ENCODE results near the gene CAMK2A.

CAMK2A gene

GRCh38 chr5:150279330-150280020 is 10.1 kb downstream of the CAMK2A start:
- no peak for DNase-seq (ENCODE audit: low read depth in 3 of 3)

DNA sequence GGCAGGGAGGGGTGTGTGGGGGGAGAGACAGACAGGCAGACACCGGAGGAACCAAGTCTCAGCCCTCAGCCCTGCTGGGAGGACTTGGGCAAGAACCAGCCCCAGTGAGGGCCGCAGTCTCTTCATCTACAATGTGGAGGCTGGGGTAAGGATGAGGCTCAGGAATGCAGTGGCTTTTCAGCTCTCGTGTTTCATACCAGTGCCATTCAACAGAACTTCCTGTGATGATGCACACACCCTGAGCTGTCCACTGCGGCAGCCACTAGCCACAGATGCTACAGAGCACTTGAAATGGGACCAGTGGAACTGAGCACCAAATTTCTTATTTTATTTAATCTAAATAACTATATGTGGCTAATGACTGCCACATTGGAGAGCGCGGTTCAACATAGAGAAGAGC is 10.7 kb downstream of the CAMK2A start:
- DNase-seq (ENCODE audit: low read depth in 3 of 3): no peak

DNA sequence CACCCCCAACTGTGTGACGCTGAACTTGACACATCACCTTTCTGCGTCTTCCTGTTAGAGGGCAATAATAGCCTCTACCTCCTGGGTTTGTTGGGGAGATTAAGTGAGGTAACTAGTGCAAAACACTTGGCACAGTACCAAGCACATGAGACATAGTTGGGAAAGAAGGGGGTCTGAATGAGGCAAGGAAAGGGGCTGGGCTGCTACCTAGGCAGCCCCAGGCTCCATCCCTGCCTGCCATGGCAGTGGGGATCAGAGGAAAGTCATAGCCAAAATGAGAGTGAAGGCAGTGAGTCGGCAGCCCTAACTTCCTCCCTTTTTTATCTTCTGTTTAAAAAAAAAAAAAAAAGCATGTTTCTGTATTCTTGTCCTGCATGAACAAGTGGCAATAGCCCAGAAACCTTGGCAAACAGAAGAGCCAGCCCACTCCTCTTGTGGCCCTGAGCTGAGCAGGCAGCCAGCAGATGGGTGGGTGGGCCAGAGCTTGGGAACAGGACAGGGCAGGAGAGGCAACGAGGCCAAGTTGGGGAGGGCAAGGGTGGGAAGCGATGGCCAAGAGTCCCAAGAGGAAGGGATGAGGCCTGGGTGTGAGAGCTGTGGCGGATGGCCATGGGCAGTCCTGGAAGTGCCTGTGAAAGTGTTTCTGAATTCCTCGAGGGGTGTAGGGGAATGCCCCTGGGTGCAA is 11.4 kb downstream of the CAMK2A start:
- DNase-seq (ENCODE audit: low read depth in 3 of 3): no peak

DNA sequence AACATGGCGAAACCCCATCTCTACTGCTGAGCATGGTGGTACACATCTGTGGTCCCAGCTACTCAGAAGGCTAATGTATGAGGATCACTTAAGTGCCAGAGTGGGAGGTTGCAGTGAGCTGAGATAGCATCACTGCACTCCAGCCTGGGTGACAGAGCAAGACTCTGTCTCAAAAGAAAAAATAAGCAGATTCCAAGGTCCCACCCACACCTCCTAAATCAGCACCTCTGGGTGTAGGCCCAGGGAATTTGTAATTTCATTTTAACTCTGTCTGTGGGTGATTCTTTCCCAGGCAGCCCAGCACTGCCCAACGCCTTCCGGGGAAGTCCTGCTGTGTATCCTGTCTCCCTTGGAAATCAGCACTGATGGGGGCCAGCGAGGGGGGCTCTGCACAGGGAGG is 12.5 kb downstream of the CAMK2A start:
- DNase-seq (ENCODE audit: low read depth in 3 of 3): no peak

DNA sequence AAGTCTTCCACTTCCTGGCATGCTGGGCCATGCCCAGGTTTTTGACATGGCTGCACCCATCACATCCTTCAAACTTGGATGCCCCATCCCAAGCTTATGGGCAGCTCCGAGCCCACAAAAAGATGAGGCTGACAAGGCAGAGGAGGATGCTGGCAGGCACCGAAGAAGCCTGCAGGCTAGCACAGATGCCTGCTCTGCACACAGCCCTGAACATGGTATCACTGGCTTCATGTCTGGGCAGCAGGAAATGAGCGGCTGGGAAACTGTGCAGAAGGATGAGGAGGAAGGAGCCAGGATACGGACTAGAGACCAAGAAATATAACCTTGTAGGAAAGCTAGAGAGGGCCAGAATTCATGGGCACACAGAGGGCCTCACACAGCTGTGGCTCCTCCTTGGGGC is 14.8 kb downstream of the CAMK2A start:
- no peak for DNase-seq (ENCODE audit: low read depth in 3 of 3)

DNA sequence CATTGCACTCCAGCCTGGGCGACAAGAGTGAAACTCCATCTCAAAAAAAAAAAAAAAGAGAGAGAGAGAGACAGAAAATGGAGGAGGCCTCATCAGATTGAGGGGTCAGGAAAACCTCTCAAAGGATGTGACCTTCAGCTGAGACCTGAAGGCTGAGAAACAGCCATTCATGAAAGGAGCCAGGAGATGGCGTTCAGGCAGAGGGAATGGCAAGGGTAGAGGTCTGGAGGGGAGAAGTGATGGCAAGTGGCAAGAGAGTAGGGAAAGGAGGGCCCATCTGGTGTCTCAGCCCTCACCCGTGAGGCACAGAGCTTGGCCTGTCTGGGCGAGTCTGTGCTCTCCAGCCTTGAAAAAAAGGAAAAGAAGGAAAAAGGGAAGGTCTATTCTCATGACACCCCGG is 17.0 kb downstream of the CAMK2A start:
- DNase-seq (ENCODE audit: low read depth in 3 of 3): no peak

GRCh38 chr5:150271923-150272322 is 17.6 kb downstream of the CAMK2A start:
- no peak for DNase-seq (ENCODE audit: low read depth in 3 of 3)

DNA sequence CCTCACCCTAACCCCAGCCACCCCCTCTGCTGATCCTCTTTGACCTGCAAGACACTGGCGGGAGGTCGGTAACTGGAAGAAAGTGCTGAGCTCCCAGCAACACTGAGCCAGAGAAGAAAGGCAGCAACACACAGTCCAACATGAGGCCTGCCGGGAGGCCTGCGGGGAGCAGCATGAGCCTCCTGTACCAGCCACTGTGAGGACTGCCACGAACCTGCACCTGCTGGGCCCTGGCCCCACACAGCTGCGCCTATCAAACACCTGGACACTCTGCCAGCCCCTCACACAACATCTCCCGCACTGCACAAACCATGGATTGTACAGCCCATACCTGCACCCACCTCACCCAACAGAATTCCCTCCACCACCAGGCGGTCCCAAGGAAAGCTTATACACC is 18.3 kb downstream of the CAMK2A start:
- no peak for DNase-seq (ENCODE audit: low read depth in 3 of 3)

GRCh38 chr5:150270541-150271295 is 18.9 kb downstream of the CAMK2A start:
- no peak for DNase-seq (ENCODE audit: low read depth in 3 of 3)

GRCh38 chr5:150266871-150267291 is 22.7 kb downstream of the CAMK2A start:
- no peak for DNase-seq (ENCODE audit: low read depth in 3 of 3)

DNA sequence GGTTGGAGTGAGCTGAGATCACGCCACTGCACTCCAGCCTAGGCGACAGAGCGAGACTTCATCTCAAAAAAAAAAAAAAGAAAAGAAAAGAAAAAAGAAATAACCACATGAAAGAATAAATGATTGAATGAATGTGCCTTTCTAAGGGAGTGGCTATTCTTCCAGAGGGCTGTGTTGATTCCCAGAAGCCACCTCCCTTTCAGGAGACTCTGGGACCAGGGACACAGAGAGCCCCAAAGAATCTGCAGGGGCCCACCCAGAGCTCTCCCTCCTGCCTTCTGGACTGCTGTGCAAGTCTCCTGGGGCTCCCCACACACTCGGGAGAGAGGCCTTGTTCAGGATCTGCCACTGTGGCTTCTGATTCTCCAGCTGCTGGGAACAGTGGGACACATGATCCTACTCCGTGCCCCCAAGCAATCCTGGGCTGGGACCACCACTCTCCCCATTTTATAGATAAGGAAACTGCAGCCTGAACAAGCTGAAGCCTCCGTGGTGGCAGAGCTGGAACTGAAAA is 23.6 kb downstream of the CAMK2A start:
- no peak for DNase-seq (ENCODE audit: low read depth in 3 of 3)

DNA sequence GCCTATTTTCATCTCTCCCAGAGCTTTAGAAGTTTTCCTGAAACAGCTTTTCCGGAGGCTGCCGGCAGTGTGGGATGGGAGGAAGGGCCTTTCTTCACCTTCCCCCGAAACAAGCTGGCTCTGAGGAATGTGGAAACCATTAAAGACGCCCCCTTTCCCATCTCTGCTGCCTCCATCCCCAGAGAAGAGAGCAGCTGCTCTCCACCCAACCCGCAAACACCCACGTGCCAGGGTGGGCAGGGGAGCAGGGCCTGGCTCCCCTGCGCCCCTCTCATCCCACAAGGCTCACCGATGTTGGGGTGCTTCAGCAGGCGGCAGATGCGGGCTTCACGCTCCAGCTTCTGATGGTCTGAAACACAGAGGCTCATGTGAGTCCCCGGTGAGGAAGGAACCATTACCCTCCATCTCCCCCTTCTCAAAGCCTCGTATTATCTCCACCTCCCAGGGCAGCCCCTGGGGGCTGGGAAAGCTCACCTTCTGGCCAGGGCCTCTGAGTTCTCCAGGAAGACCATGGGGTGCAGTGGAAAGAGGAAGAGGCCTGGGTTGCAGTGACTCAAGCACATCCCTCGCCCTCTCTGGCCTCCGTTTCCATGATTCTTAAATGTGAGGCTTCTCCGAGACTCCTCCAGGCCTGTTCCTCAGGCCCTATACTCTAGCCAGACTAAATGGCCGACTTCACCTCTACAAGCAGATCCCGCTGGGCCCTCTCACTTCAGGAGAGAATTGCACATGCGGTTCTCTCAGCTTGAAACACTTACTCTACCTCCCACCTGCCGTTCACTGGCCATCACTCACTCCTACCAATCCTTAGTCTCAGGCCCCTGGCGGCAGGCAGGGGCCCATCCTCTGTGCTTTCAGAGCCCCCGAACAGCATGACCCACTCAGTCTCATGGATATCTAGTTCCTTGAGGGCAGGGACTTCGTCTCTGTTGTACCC is 24.6 kb downstream of the CAMK2A start:
- no peak for DNase-seq (ENCODE audit: low read depth in 3 of 3)

- no peak for DNase-seq (ENCODE audit: low read depth in 3 of 3)
Observed at GRCh38 chr5:150263801-150264621, 25.6 kb downstream of the CAMK2A start.

DNA sequence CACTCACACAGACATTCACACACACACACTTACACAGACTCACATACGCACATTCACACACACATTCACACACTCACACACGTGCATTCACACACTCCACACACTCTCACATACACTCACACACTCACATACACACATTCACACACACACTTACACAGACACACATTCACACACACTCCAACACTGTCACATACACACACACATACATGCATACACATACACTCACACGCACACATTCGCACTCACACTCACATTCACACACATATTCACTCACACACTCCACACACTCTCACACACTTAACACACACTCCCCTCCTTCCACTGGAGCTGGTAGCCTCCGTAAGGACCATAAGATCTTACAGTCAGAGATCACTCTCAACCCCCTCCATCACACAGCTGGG is 26.2 kb downstream of the CAMK2A start:
- no peak for DNase-seq (ENCODE audit: low read depth in 3 of 3)

DNA sequence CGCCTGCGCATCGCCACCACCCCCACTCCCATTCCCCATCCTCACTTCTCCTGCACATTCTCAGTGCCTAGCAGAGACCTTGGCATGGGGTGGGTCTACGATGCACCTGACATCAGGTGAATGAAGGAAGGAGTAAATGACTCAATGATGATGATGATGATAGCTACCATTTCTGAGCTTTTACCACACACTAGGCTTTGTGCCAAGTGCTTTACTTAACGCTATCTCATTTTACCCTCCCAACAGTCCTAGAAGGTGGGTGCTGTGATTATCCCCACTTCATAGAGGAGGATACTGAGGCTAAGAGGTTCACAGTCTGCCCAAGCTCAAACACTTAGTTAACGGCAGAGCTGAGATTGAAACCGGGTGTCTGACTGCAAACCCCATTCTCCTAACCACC is 27.1 kb downstream of the CAMK2A start:
- DNase-seq (ENCODE audit: low read depth in 3 of 3): no peak

- no peak for DNase-seq (ENCODE audit: low read depth in 3 of 3)
Observed at GRCh38 chr5:150261231-150261630, 28.3 kb downstream of the CAMK2A start.

- no peak for DNase-seq (ENCODE audit: low read depth in 3 of 3)
Observed at GRCh38 chr5:150258130-150258529, 31.4 kb downstream of the CAMK2A start.

DNA sequence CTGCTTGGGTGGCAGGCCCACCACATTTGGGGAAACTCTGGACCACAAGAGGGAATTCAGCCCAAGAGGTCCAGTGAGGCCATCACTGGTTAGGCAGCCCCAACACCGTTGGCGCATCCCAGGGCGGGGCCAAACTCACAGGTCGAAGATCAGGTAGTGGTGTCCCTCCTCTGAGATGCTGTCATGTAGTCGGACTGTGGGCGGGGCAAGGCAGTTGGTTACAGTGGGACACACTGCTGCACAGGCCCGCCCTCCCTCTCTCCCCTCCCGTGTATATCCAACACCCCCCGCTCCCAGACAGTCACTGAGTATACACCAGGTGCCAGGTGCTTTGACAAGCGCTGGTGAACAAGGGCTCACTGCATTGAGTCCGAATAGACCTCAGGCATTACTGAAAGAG is 32.1 kb downstream of the CAMK2A start:
- DNase-seq (ENCODE audit: low read depth in 3 of 3): no peak

- no peak for DNase-seq (ENCODE audit: low read depth in 3 of 3)
Observed at GRCh38 chr5:150256410-150257064, 33.0 kb downstream of the CAMK2A start.
